NOMO-1 treated with dmso at 0.1 percent for 144 hours (cell line): ENCODE data around the gene CDRT4.
A peak's percentile ranks its signal among the peaks of the same experiment; 100 is the strongest.
"Not testable (repeated sequence)": the region's sequence is repeated elsewhere in the genome, so short reads cannot be mapped to it uniquely, and the experiment has no call there.

Experiments
- DNase-seq: peaks from one replicate; lab custom pipeline; 2025; ENCODE audit not compliant: unreplicated experiment; lab: John Stamatoyannopoulos, UW

The CDRT4 gene

GRCh38 chr17:15467592-15467991 lies at the start of gene CDRT4:
Gene CDRT4 (minus strand): TSS chr17:15467621. CDS start chr17:15440238, 27,383 bp downstream.
- no peak for DNase-seq

GRCh38 chr17:15516150-15516549 lies 48.7 kb upstream of the CDRT4 start:
- no peak for DNase-seq

- no peak for DNase-seq
These were observed 47.0 kb upstream of the CDRT4 start for GRCh38 chr17:15514469-15514868.

GRCh38 chr17:15513856-15514459 lies 46.5 kb upstream of the CDRT4 start:
- DNase-seq: no peak

GRCh38 chr17:15513058-15513791 lies 45.8 kb upstream of the CDRT4 start:
- no peak for DNase-seq

GRCh38 chr17:15512071-15512709 lies 44.8 kb upstream of the CDRT4 start:
- DNase-seq: no peak

- DNase-seq: peak; percentile 5
These were observed 43.7 kb upstream of the CDRT4 start for GRCh38 chr17:15511142-15511541.

- DNase-seq: no peak
These were observed 42.9 kb upstream of the CDRT4 start for GRCh38 chr17:15510361-15510760.

GRCh38 chr17:15509095-15509494 lies 41.7 kb upstream of the CDRT4 start:
- no peak for DNase-seq

GRCh38 chr17:15508466-15508865 lies 41.0 kb upstream of the CDRT4 start:
- no peak for DNase-seq

GRCh38 chr17:15507896-15508295 lies 40.5 kb upstream of the CDRT4 start:
- DNase-seq: no peak

GRCh38 chr17:15507001-15507400 lies 39.6 kb upstream of the CDRT4 start:
- DNase-seq: no peak

- DNase-seq: not testable (repeated sequence)
These were observed 38.3 kb upstream of the CDRT4 start for GRCh38 chr17:15505708-15506107.

- no peak for DNase-seq
These were observed 36.3 kb upstream of the CDRT4 start for GRCh38 chr17:15503731-15504130.

GRCh38 chr17:15502369-15503112 lies 35.1 kb upstream of the CDRT4 start:
- no peak for DNase-seq

- DNase-seq: no peak
These were observed 34.4 kb upstream of the CDRT4 start for GRCh38 chr17:15501793-15502192.

GRCh38 chr17:15501282-15501681 lies 33.9 kb upstream of the CDRT4 start:
- no peak for DNase-seq

- no peak for DNase-seq
These were observed 30.7 kb upstream of the CDRT4 start for GRCh38 chr17:15498107-15498506.

- no peak for DNase-seq
These were observed 29.6 kb upstream of the CDRT4 start for GRCh38 chr17:15496735-15497670.

- DNase-seq: no peak
These were observed 27.4 kb upstream of the CDRT4 start for GRCh38 chr17:15494821-15495220.

- no peak for DNase-seq
These were observed 26.2 kb upstream of the CDRT4 start for GRCh38 chr17:15493693-15494035.
